AG04449 (cell line): Measurements from ENCODE around the gene CTPS2.
"Not testable (repeated sequence)": the region's sequence is repeated elsewhere in the genome, so short reads cannot be mapped to it uniquely, and the experiment has no call there.

Experiments
- CTCF ChIA-PET: fragments of 350-600 bp; formaldehyde crosslinking; extraction: SDS; loops from one replicate; lab custom pipeline; 2021; ENCODE audit warnings: antibody characterized with exemption; lab: Yijun Ruan, JAX
- POLR2A ChIA-PET: fragments of 400-600, 350-600 bp; formaldehyde crosslinking; extraction: SDS; loops from one replicate; lab custom pipeline; 2020; ENCODE audit warnings: antibody characterized with exemption, inconsistent platforms; lab: Yijun Ruan, JAX
- DNase-seq: peaks from one replicate; pipeline ENCODE4 v3.0.0-alpha.2; 2010; ENCODE audit warnings: low read depth, low spot score
- H3K4me3 ChIP-seq: 2 replicates; pipeline ENCODE4 v1.5.1; 2011; ENCODE audit warnings: low read depth, mild to moderate bottlenecking, control low read depth, low read length
- CTCF ChIP-seq: IDR thresholded peaks from one replicate; pipeline ENCODE4 v1.5.1; 2011; ENCODE audit warnings: mild to moderate bottlenecking, moderate library complexity, low read length, control low read depth, inconsistent platforms; ENCODE audit not compliant: insufficient read depth; ENCODE audit errors: missing control alignments

Gene CTPS2

DNA sequence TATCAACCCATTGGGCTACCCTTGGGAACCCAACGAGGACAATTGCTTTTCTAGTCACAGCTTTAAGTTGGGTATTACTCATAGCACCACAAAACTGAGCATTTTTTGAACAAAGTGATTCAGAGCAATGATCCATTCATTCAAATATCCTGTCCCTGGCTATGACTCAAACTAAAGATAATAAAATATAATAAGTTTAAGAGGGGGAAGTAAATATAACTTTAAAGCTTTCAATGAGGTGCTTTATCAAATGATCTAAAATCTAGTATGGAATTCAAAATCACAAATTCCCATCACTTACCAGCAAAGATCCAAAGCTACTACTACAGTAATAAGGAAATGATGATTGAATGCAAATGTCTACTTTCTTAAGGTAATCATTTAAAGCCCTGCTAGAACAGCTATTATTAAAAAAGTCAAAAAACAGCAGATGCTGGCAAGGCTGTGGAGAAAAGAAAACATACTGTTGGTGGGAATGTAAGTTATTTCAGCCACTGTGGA is 102.3 kb downstream of the CTPS2 start:
- H3K4me3 ChIP-seq, result no peak overlapping the region
- CTCF ChIA-PET, result interaction anchor here (1.2 kb wide), 1 partner anchor 173 kb away, joined by 4 read pairs; no protein-coding TSS in a partner anchor
- DNase-seq, result peak; percentile 24
- POLR2A ChIA-PET, result no interaction called here
- no peak for TF ChIP-seq CTCF

DNA sequence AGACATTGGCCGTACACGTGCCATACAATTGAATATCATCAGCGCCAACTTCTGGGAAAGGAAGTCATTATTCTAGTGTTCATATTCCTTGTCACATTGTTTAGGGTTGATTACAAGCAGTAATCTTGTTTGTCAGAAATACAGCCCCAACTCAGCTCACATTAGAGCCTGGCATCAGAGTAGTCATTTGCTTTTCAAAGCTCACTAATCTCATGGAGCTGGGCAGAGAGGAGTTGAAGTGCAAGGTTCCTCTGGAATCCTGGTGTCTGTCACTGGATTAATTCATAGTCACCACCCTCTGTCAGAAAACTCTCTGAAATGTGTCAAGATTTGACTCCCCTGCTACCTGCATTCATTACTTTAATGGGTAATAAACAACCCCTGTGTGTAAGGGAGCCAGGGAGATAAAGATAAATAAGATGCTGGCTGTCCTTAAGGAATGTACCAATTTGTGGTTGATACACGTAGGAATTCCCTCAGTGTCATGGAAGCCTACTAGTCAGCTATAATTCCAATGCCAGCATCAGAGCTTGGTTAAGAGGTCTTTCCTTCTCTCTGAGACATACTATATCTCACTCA is 106.2 kb downstream of the CTPS2 start:
- ChIA-PET POLR2A (no interaction called here), CTCF (interaction anchor here (1.8 kb wide), 2 partner anchors 161 to 169 kb away, joined by 4 to 8 read pairs; no protein-coding TSS in a partner anchor)
- H3K4me3 ChIP-seq, result no peak overlapping the region
- no peak for DNase-seq
- TF ChIP-seq CTCF, result no peak

GRCh38 chrX:16604337-16604736 is 108.1 kb downstream of the CTPS2 start:
- ChIA-PET CTCF (interaction anchor here (1.8 kb wide), 1 partner anchor 167 kb away, joined by 4 read pairs; no protein-coding TSS in a partner anchor), POLR2A (no interaction called here)
- TF ChIP-seq CTCF, result no peak
- H3K4me3 ChIP-seq, result no peak overlapping the region
- DNase-seq, result no peak

DNA sequence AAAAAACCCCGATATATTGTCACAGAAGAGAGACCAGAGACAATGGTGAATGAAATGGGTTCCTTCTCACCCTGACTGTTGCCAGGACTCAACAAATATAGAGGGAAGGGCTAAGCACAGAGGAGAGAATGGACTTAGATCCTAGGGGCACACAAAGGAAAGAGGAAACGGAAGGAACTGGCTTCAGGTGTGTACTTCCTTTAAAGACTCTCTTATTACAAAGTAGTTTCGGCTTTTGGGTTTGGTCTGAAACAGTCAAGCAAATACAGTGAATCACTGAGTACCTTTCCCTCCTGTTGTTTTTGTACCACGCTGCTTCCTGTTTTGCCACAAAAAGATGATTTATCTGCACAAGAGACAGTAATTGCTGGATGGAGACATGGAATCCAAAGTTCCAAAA is 108.6 kb downstream of the CTPS2 start:
- CTCF ChIA-PET, result no interaction called here
- no peak overlapping the region for H3K4me3 ChIP-seq
- POLR2A ChIA-PET, result no interaction called here
- DNase-seq, result no peak
- TF ChIP-seq CTCF, result no peak

DNA sequence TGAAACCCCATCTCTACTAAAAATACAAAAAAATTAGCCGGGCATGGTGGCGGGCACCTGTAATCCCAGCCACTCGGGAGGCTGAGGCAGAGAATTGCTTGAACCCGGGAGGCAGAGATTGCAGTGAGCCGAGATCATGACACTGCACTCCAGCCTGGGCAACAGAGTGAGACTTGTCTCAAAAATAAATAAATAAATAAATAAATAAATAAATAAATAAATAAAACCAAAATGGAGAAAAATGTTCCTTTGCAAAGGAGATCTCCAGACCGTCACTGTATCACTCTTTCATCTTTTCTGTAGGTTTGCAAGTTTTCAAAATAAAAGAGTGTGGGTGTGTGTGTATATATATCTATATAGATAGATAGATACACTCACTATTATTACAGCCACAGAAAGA is 109.2 kb downstream of the CTPS2 start:
- CTCF ChIA-PET, H3K4me3 ChIP-seq, DNase-seq, POLR2A ChIA-PET: not testable (repeated sequence)

DNA sequence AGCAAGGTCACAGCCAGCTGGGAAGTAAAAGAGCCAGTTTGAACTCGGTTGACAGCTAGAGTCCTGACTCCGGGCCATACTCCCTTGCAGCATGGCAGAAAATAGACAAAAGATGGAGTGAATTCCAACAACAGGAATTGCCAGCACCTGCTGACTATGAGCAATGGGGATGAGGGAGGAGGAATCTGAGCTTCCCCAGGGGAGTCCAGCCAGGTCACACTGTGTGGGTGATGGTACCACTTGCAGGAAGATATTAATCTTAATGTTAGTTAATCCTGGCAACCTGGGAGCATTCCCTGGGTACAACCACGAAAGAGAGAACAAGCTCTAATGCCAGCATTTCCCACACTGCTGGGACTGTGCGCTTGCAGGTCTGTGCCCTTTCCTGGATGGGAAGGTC is 110.6 kb downstream of the CTPS2 start:
- CTCF ChIA-PET, result interaction anchor here (1.1 to 1.4 kb wide), 2 partner anchors 106 to 156 kb away, joined by 3 read pairs; no protein-coding TSS in a partner anchor
- TF ChIP-seq CTCF, result no peak
- H3K4me3 ChIP-seq, result no peak overlapping the region
- POLR2A ChIA-PET, result no interaction called here
- DNase-seq, result no peak
